ENCODE measurements around the gene HS6ST3. TPM values are rescaled to one million over a fixed set of nuclear protein-coding genes. Genes with fewer than 3 reads are reported as not detected.

The HS6ST3 gene
- total RNA-seq, 4 donors from 2014 or later: 0.04 to 0.59 (median 0.57) TPM; not detected in 1

DNA sequence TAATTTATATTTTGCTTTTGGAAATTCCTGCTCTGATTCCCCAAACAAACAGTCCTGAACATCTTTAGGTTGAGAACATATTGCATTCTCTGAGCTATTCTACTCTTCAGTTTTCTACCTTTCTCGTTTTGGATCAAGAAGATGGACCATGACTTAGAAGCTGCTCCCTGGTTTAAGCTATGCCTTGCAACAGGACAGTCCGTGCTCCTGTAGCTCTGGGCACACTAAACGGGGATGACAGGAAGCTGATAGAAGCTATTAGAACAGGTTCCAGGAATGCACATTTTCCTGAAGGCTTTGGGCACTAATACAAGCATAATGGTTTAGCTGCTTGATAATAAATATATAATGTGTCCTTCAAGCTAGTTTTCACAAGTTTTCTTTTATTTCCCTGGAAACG lies 385.2 kb downstream of the HS6ST3 start:
- Histone ChIP-seq H3K4me3 (no peak overlapping the region), H3K9me3 (no peaks in the 10 kb centered on the region), H3K27me3 (no peaks in the 10 kb centered on the region), H3K27ac (no peak overlapping the region), H3K4me1 (no peaks in the 10 kb centered on the region), H3K36me3 (no peaks in the 10 kb centered on the region)
- intact Hi-C loops (cut with DNase I): no loop called here
- TF ChIP-seq, protein P1, sequence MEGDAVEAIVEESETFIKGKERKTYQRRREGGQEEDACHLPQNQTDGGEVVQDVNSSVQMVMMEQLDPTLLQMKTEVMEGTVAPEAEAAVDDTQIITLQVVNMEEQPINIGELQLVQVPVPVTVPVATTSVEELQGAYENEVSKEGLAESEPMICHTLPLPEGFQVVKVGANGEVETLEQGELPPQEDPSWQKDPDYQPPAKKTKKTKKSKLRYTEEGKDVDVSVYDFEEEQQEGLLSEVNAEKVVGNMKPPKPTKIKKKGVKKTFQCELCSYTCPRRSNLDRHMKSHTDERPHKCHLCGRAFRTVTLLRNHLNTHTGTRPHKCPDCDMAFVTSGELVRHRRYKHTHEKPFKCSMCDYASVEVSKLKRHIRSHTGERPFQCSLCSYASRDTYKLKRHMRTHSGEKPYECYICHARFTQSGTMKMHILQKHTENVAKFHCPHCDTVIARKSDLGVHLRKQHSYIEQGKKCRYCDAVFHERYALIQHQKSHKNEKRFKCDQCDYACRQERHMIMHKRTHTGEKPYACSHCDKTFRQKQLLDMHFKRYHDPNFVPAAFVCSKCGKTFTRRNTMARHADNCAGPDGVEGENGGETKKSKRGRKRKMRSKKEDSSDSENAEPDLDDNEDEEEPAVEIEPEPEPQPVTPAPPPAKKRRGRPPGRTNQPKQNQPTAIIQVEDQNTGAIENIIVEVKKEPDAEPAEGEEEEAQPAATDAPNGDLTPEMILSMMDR (IDR thresholded peaks at IDR 0.05): no peak
- TF ChIP-seq POLR2A (IDR thresholded peaks at IDR 0.05): no peak
- DNase-seq: no peak
- 40 to 43% methylated on average over 4 of the region's 4 CpGs for WGBS, 2 donors

DNA sequence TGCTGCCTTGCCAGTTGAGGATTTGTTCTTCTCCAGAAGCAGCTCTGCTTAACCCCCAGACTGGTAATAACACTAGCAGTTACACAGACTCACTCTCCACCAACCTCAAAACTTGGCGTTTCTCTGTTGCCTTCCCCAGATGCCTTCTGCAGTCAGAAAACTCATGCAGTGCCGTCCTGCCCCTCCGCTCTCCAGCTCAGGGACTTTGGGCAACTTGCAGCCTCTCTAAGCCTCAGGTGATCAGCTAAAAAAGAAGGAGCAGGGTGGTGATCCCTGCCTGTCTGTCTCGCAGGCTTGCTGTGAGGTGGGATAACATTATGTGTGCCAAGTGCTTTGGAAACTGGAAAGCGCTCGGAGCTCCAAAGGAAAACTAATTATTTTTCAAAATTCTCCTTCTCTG lies 391.6 kb downstream of the HS6ST3 start:
- 29 to 61% methylated on average over 4 to 6 of the region's 6 CpGs for WGBS, 2 donors
- intact Hi-C loops (cut with DNase I): no loop called here
- DNase-seq: no peak
- no peak for TF ChIP-seq POLR2A (IDR thresholded peaks at IDR 0.05)
- TF ChIP-seq, protein P1 (IDR thresholded peaks at IDR 0.05): no peak
- no peak overlapping the region for H3K4me3 ChIP-seq
- H3K4me1 ChIP-seq: no peaks in the 10 kb centered on the region
- no peaks in the 10 kb centered on the region for H3K9me3 ChIP-seq
- H3K27ac ChIP-seq: no peak overlapping the region
- H3K27me3 ChIP-seq: no peaks in the 10 kb centered on the region
- no peaks in the 10 kb centered on the region for H3K36me3 ChIP-seq

DNA sequence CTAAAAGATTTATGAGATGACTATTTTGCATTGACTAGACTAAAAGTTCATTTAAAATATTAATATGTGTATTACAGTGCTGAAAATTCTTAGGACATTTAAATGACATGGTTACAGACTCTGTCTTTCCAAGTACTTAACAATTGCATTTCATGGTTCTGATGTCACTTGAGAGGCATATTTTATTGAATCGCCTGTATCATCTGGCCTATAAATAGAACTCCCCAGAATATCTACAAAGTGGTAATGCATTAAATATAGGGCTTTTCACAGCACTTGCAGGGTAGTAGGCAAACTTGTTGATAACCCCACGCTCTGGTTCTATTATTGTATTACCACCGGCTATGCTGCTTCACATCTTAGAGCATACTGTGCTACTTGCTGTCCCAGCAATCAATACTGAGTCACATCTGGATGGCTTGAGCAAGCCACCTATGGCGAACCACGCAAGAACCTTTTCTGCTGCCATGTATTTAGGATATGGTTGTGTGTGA lies 400.6 kb downstream of the HS6ST3 start:
- no peaks in the 10 kb centered on the region for H3K4me1 ChIP-seq
- 82 to 88% methylated on average over 5 of the region's 5 CpGs for WGBS, 2 donors
- H3K27ac ChIP-seq: no peak overlapping the region
- H3K9me3 ChIP-seq: no peaks in the 10 kb centered on the region
- intact Hi-C loops (cut with DNase I): no loop called here
- H3K36me3 ChIP-seq: no peaks in the 10 kb centered on the region
- H3K4me3 ChIP-seq: no peak overlapping the region
- TF ChIP-seq, protein P1 (IDR thresholded peaks at IDR 0.05): no peak
- TF ChIP-seq POLR2A (IDR thresholded peaks at IDR 0.05): no peak
- H3K27me3 ChIP-seq: no peaks in the 10 kb centered on the region
- DNase-seq: no peak

GRCh38 chr13:96491103-96491502 lies 401.2 kb downstream of the HS6ST3 start:
- no peaks in the 10 kb centered on the region for H3K27me3 ChIP-seq
- intact Hi-C loops (cut with DNase I): no loop called here
- no peak for TF ChIP-seq POLR2A (IDR thresholded peaks at IDR 0.05)
- TF ChIP-seq, protein P1 (IDR thresholded peaks at IDR 0.05): no peak
- H3K9me3 ChIP-seq: no peaks in the 10 kb centered on the region
- H3K27ac ChIP-seq: no peak overlapping the region
- no peak overlapping the region for H3K4me3 ChIP-seq
- no peak for DNase-seq
- 71 to 84% methylated on average over 2 of the region's 2 CpGs for WGBS, 2 donors
- no peaks in the 10 kb centered on the region for H3K4me1 ChIP-seq
- H3K36me3 ChIP-seq: no peaks in the 10 kb centered on the region

GRCh38 chr13:96492766-96493165 lies 402.9 kb downstream of the HS6ST3 start:
- Histone ChIP-seq H3K9me3 (no peaks in the 10 kb centered on the region), H3K4me1 (no peaks in the 10 kb centered on the region), H3K27me3 (no peaks in the 10 kb centered on the region), H3K4me3 (no peak overlapping the region), H3K27ac (no peak overlapping the region), H3K36me3 (no peaks in the 10 kb centered on the region)
- 54 to 63% methylated on average over 4 of the region's 4 CpGs for WGBS, 2 donors
- DNase-seq: no peak
- intact Hi-C loops (cut with DNase I): no loop called here
- TF ChIP-seq POLR2A (IDR thresholded peaks at IDR 0.05): no peak
- TF ChIP-seq, protein P1 (IDR thresholded peaks at IDR 0.05): no peak
